GM19467 (cell line): ENCODE measurements around the gene TMUB1.

ENCODE experiments used
- ATAC-seq: cut with Tn5 transposase; IDR thresholded peaks from one replicate; pipeline ENCODE4 v1.9.1; 2021; ENCODE audit warnings: mild to moderate bottlenecking, moderate library complexity; ENCODE audit not compliant: unreplicated experiment

Gene TMUB1

DNA sequence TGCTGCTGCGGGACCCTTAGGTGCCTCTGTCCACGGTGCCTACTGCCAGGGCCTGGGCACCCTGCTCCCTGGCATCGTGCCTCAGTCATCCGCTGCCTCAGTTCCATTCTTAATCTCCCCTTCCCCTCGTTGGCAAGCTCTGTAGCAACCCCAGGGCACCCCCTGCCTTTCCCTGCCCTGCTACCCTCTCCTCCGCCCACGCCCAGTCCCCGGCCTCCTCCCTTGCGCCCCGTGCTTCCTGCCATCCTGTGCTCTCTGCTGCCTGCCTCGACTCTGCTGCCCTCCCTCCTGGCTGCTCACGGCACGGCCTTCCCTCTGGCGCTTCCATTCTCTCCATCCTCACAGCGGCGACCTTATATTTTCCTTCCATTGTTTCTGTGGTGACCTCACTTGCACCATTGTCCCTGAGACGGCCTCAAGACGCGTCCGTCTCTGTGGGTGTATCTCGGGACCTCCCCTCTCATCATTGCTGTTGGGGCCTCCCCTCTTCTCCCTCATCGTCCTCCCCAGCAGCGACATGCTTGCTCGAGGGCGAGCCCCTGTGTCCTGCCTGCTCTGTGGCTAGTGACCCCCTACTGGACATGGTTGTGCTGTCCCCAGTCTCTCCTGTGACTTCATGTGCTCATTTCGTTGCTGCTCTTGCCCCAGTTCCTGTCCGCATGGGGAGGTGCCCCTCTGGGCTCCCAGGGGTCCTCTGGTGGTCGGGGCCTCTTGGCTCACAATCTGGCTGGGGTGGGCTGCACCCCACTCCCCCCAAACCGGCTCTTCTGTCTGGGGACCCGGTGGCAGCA is 38.3 kb upstream of the TMUB1 start:
- no peak for ATAC-seq

DNA sequence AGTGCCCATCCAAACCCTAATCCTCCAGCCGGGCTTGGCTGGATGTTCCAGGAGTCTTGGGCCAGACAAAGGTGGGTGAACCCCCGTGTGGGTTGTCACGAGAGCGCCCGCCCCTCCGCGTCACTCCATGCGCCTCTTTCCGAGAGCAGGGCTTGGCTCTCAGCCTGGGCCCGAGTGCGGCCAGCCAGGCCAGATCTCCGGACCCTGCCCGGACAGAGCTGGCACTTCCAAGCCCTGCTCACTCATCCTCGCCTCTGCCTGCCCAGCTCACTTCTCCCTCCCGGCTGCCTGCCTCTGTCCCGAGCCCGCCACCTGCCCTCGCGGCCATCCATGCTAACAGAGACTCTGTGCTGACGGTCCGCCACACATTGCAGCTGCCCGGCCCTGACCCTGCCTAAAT is 37.6 kb upstream of the TMUB1 start:
- no peak for ATAC-seq

DNA sequence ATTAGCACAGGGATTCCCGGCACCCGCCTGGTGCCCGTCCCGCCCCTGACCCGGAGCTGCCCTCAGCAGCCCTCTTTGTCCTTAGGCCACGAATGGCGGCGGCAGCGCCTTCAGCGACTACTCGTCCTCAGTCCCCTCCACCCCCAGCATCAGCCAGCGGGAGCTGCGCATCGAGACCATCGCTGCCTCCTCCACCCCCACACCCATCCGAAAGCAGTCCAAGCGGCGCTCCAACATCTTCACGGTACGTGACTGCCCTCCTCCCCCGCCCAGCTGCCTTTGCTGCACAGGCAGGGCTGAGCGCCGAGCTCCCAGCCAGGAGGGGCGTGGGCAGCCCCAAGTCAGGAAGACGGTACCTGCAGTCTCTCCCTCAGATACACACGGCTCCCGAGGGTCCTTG is 36.6 kb upstream of the TMUB1 start:
- no peak for ATAC-seq

DNA sequence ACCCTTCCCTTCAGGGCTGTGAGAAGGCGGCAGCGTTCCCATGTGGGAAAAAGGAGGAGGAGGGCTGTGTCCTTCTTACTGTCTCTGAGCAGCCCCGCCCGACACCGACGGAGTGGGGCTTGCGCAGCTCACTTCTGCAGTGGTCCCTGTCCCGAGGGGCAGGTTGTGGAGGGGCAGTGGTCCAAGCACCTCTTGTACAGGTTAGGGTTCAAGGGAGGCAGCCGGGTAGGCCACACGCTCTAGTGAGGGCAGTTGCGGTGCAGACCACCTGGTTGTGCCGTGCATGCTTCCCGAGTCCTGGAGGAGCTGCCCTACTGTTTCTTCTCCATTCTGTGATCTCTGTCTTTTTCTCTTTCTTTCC is 35.7 kb upstream of the TMUB1 start:
- ATAC-seq: no peak

DNA sequence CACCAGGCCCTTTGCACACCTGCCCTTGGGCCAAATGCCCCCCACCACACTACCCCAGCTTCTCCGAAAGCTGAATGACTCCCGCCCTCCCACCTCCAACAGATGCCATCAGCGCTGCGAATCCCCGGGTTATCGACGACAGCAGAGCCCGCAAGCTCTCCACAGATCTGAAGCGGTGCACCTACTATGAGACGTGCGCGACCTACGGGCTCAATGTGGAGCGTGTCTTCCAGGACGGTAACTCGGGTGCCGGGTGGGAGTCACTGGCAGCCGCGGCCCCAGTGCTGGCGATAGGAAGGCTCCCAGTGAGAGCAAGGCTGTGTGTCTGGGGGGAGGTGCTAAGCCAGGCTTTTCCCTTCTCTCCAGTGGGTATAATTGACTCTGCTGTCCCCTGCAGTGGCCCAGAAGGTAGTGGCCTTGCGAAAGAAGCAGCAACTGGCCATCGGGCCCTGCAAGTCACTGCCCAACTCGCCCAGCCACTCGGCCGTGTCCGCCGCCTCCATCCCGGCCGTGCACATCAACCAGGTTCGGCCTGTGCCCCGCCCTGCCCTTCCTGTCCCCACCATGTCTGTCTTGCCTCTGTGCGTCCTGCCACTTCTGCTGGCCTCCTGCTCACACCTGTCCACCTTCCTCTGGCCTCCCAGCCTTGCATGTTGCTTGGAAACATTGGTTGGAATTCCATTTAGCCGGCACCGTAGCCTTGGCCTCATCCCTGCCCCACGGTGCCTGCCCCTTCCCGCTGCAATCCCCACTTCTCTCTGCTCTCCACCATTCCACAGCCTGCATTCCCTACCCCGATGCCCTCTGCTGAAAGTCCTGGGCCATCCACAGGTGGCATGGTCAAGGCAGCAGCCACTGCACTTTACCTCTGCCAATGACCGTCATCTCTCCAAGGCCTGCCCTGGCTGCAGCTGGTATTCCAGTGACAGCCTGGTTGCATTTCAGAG is 35.1 kb upstream of the TMUB1 start:
- no peak for ATAC-seq

DNA sequence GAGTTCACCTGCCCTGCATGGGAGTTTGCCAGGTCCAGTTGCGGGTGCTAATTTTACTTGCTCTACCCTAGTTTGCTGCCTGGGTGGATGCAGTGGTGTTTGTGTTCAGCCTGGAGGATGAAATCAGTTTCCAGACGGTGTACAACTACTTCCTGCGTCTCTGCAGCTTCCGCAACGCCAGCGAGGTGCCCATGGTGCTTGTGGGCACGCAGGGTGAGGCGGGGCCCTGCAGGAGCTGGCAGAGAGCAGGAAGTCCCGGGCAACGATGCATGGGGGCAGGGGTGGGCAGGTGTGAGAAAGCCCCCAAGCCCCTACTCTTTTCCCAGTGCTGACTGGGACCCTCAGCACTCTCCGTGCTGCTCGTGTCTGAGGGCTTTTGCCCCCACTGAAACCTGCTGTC is 34.3 kb upstream of the TMUB1 start:
- ATAC-seq: no peak

DNA sequence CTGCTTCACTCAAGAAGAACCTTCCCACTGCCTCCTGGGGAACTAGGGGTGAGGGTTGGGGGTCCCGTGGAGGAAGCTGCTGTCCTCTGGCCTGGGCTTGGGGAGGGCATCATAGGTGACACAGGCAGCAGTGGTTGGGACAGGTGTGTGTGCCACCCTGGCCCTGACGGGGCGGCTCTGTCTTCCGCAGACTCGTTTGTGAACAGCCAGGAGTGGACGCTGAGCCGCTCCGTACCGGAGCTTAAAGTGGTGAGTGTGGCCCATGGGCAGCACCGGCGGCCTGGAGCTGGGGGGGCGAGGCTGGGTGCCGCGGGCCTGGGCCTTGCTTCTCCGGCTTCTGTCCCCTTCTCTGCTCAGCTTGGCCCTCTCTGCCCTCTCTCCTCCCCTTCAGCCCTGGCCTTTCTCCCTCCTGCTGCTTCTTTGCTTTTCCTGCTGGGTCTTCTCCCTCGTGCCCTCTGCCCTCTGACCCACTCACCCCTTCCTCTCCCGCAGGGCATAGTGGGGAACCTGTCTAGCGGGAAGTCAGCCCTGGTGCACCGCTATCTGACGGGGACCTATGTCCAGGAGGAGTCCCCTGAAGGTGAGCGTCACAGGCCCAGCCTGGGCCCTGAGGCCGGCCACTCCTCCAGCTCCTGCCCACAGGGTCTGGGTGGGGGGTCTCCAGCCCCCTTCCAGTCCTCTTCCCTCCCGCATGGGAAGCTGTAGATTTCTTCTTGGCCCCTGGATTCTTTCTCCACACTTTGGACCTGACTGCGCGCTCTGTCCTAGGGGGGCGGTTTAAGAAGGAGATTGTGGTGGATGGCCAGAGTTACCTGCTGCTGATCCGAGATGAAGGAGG is 33.5 kb upstream of the TMUB1 start:
- no peak for ATAC-seq

DNA sequence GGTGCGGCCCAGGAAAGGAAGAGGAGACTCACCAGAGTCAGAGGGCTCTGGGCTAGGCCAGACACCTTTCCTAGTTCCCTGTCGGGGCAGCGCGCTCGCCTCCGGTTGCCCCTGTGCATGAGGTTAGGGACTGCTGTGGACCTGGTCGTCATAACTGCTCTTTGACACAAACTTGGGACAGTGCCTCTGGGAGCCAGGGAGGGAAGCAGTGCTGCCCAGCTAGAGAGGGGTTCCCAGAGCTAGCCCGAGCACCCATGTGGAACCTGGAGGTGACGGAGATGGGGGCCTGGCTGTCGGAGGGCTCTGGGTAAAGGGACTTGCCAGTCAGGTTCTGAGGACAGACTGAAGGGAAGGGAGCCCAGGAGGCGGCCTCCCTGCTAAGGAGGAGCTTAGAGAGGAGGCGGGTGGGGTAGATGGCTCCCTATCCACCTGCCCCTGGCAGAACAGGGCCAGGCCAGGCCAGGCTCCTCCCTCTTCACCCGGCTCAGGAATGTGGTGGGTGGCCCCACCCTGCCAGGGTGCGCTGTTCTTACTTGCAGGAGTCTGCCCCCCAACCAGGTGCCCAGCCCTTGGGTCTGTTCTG is 32.6 kb upstream of the TMUB1 start:
- no peak for ATAC-seq

DNA sequence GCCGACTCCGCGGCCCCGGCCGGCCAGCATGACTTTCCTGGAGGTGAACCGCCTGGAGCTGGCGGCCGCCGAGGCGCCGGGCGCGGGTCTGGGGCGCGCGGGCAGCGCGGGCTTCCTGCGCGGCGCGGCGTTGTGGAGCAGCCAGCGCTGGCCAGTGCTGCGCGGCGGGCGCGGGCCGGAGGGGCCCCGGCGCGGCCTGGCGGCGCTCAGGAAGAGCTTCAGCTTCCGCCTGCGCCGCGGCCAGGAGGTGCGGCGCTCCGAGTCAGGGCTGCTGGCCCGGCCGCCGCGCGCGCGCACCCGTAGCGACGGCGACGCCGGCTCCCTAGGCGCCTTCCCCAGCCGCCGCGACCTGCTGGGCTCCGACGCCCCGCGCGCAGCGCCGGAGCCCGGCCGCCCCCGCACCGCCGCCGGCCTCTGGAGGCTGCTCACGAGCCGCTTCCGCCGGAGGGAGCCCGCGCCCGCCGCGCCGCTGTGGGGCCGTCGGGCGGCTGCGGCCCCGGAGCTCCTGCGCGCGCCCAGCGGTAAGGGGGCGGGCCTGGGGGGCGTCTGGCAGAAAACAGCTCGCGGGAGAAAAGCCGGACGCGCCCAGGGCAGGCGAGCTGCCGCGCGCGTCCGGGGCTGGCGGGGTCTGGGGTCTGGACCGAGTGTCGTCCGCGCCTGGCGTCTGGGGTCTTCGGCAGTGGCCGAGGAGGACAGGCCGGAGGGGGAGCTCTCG is 32.0 kb upstream of the TMUB1 start:
- ATAC-seq: no peak

DNA sequence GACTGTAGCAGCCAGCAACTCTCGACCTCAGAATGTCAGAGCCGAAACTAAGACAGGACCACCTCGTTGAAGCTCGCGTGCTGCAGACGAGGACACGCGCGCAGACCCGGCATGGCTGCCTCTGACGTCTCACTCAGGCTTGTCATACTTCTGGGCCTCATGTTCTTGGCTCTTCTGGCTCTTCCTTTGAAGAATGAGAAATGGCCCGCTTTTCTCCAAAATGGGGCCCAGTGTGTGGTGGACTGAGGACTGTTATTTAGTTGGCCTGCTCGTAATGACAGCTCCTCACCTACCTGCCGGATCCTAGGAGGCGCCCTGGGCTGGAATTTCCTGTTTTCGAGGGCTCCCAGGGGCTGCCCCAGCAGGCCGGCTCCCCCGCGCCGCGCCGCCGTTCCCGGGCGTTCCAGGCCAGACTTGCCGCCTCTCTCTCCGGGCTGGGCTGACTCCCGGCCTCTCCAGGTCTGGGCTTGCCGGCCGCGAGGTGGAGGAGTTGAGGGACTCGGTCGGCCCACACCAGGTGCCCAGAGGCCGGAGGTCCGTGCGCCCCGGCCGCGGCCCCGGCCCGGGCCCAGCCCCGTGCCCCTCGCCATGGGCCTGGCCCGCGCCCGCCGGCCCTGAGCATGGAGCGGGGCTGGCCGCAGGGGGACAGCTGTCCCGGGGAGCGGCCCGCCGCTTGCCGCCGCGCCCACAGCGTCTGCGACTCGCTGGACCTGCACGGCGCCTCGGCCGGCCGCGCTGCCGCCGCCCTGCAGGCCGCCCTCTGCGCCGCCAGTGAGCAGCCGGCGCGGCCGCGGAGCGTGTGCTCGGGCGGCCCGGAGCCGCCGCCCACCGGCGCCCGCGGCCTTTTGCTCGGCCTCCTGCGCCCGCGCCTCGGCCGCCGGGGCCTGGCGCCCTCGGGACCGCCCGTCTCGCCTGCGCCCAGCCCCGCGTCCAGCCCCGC is 31.1 kb upstream of the TMUB1 start:
- no peak for ATAC-seq

DNA sequence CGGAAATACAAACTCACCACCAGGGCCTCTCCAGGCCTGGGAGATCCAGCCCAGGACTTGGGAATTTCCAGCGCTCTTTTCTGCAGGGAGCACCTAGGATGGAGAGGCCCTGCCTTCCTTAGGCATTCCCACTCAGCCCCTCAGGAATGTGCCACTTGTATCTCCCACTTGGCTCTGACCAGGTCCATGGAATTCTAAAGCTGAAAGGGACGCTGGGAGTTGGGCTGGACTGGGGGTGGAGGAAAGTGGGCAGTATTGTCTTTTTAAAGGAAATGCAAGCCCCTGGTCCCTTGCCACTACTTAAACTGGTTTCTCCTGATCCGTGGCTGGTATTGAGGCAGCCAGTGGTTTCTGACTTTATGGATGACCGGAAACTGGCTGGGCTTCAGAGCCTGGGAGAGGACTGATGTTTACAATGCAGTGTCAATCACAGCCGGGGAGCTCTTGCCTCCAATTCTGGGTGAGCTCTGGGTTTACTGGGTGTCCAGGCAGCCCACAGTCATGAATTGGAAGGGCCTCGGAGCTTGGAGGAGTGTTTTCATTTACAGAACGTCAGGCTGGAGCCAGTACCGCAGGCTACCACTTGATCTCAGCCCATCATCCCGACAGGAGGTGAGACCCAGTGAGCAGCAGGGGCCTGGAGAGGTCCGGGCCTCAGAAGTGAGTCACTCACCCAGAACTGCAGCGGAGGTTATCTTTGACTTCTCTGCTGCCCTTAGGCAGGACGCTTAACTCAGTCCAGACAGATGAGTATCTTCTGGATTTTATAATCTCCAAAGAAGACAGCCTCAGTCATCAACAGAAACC is 30.3 kb upstream of the TMUB1 start:
- no peak for ATAC-seq

DNA sequence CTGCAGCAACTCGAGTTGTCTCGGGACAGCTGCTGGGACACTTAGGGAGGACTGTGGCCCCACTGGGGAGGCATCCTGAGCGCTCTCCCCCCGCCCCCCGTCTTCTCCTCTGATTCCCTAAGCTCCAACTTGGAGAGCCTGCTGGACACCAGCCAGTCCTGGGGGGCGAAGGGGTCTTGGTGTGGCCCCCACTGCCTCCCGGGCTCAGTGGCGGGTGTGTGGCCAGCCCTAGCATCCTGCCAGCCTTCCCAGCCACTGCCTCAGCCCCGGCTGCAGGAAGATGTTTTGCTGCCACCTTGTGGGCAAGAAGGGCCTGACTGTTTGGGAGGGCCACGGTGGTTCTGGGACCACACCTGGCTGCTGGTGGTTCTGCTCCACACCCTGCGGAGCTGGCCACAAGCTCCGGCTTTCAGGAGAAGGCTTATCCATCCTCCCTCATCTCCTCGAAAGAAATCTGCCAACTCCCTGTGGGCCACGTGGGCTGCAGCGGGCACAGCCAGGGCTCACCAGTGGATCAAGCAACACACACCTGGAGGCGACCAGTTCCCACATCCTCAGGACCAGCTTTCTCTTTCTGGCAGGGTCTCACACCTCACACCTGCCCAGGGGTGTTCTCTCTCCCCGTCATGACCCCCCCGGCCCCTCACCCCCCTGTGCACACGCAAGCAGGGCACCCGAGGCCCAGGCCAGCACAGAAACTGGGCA is 27.8 kb upstream of the TMUB1 start:
- ATAC-seq: peak; percentile 86

DNA sequence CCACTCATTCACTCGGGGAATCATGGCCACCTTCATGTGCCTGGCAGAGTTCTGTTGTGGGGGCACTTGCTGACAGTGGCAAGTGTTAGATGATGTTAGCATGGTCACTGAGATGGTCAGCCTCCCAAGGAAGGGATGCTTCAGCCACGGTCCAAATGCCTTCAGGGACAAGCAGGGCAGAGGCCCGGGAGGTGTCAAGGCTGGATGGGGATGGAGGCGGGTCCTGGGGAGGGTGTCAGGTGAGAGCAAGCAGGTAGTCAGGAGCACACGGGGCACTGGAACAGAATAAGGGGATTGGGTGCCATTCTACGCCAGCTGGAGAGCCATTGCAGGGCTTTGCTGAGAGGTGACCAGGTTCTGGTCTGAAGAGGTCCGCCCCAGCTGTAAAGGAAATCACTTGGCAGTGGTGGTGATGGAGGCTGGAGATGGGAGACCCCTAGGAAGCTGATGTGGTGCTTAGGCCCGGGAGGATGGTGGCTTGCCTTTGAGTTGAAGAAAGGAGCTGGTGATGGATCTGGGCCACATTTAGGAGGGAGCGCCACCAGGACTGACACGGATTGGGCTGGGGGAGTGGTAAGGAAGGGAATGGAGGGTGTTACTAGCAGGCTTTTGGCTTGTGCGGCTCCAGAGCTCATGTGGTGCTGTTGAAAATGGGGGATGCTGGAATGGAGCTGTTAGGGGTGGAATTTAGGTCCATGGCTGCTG is 27.1 kb upstream of the TMUB1 start:
- ATAC-seq: no peak

DNA sequence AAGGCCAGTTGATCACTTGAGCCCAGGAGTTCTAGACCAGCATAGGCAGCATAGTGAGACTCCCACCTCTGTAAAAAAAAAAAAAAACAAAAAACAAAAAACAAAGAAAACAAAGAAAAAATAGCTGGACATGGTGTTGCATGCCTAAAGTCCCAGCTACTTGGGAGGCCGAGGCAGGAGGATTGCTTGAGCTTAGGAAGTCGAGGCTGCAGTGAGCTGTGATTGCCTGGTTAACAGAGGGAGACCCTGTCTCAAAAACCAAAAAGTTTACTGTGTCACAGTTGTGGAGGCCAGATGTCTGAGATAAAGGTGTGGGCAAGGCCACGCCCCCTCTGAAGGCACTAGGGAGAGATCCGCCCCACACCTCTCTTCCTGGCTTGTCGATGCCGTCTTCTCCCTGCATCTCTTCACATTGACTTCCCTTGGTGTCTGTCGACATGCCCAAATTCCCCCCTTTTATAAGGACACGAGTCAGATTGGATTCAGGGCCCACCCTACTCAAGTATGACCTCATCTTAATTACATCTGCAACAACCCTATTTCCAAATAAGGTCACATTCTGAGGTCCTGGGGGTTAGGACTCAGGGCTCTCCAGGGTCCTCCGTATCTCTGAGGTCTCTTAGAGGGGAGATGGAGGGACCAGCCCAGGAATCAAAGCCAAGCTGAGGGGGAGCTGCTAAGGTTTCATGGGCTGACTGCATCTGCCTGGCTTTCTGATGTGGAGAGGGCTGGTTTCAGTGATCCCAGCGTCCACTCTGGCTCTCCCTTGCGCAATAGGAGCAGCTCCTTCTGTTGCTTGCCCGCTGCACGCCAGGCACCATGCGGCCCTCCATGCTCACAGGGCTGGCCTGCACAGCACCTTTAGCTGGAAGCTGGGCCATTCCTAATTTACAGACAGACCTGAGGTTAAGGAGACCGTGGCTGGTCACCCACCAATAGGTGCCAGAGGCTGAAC is 26.1 kb upstream of the TMUB1 start:
- ATAC-seq: no peak

DNA sequence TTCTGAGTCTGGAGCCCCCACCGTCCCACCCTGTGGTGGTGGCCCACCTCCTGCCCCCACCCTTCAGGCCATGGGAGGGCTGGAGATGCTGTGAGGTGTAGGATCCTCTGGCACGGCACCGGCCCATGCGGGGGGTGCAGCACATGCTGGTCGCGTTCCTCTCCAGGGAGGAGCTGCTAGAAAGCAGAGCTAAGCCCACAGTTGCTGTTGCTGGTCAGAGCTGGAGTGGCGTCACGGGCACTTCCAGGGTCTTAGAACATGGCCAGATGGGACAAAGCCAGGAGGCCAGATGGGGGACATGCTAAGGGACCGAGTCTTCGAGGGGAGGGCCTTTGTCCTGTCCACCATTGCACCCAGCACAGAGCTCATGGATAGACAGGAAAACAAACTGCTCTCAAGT is 24.6 kb upstream of the TMUB1 start:
- no peak for ATAC-seq
